DND-41 (cell line): Measurements from ENCODE around the gene LY6G6D.

Experiments used
- ATAC-seq: fragments of 200-7000 bp; cut with Tn5 transposase; 3 replicates; pipeline ENCODE4 v1.9.1; 2021; ENCODE audit warnings: low read depth; ENCODE audit not compliant: insufficient read depth
- DNase-seq: peaks from one replicate; pipeline ENCODE4 v3.0.0-alpha.2; 2020
- H2AFZ ChIP-seq: 2 replicates; pipeline ENCODE4 v1.6.0; 2012; ENCODE audit warnings: low read depth, low read length
- H3K27ac ChIP-seq: 2 replicates; pipeline ENCODE4 v1.5.1; 2012; ENCODE audit warnings: low read length, inconsistent platforms
- H3K27me3 ChIP-seq: fragments of 200-600 bp; sonication (generic); 2 replicates; pipeline ENCODE4 v1.6.0; 2012; ENCODE audit warnings: low read length, mild to moderate bottlenecking, inconsistent platforms; ENCODE audit not compliant: insufficient read depth, poor library complexity
- H3K36me3 ChIP-seq: 2 replicates; pipeline ENCODE4 v1.5.1; 2012; ENCODE audit warnings: low read length, inconsistent platforms; ENCODE audit not compliant: insufficient read depth
- H3K4me1 ChIP-seq: 2 replicates; pipeline ENCODE4 v1.5.1; 2012; ENCODE audit warnings: mild to moderate bottlenecking, low read length; ENCODE audit not compliant: insufficient read depth
- H3K4me2 ChIP-seq: 2 replicates; pipeline ENCODE4 v1.6.0; 2012; ENCODE audit warnings: mild to moderate bottlenecking, moderate library complexity, low read length, inconsistent platforms; ENCODE audit not compliant: insufficient read depth
- H3K4me3 ChIP-seq, 2 experiments: fragments of 200-600 bp in 1 of 2; shearing (Covaris generic) in 1 of 2; 2 replicates each; pipeline ENCODE4 v1.5.1; 2012 to 2016; ENCODE audit warnings: inconsistent platforms in 2 of 2, low read length in 2 of 2, mild to moderate bottlenecking in 2 of 2, low read depth in 1 of 2, moderate library complexity in 1 of 2
- H3K79me2 ChIP-seq: 2 replicates; pipeline ENCODE4 v1.6.0; 2012; ENCODE audit warnings: low read length, inconsistent platforms; ENCODE audit not compliant: insufficient read depth
- H3K9ac ChIP-seq: 2 replicates; pipeline ENCODE4 v1.6.0; 2012; ENCODE audit warnings: low read depth, mild to moderate bottlenecking, inconsistent platforms, low read length, moderate library complexity
- H3K9me3 ChIP-seq: 2 replicates; pipeline ENCODE4 v1.5.1; 2012; ENCODE audit warnings: low read length, moderate library complexity, mild to moderate bottlenecking, inconsistent platforms; ENCODE audit not compliant: insufficient read depth, severe bottlenecking
- H4K20me1 ChIP-seq: 2 replicates; pipeline ENCODE4 v1.6.0; 2012; ENCODE audit warnings: low read length; ENCODE audit not compliant: insufficient read depth
- CTCF ChIP-seq: IDR thresholded peaks from 2 replicates; pipeline ENCODE4 v1.5.1; 2012; ENCODE audit warnings: borderline replicate concordance, low read length, moderate library complexity, mild to moderate bottlenecking; ENCODE audit not compliant: poor library complexity, severe bottlenecking; ENCODE audit errors: extremely low read depth
- EZH2 ChIP-seq: IDR thresholded peaks from 3 replicates; pipeline ENCODE4 v1.6.1; 2012; ENCODE audit warnings: borderline replicate concordance, low read depth, mild to moderate bottlenecking, moderate library complexity, low read length, inconsistent platforms; ENCODE audit not compliant: severe bottlenecking

LY6G6D gene

DNA sequence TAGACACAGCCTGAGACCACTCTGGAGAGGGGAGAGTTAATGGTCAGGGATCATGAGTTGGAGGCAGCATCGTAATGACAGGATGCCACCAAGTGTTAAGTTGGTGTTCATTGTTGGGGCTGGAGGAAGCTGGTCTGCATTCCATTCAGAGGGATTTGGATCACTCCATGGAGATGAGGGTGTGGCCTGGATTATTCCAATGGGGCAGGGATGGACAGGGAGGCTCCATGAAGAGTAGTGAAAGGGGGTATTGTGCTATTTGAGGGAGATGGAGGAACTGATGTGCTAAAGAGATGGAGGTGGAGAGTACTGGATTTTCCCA lies 48.4 kb downstream of the LY6G6D start:
- Histone ChIP-seq H2AFZ (no peak overlapping the region), H3K4me2 (no peak overlapping the region), H3K9ac (no peak overlapping the region), H3K4me3 (no peak overlapping the region), H4K20me1 (peaks cover 4% of the 10 kb centered on the region; the same call in 1 of the 2 replicates), H3K36me3 (peaks cover 58% of the 10 kb centered on the region), H3K27me3 (no peaks in the 10 kb centered on the region), H3K9me3 (no peaks in the 10 kb centered on the region), H3K4me1 (no peaks in the 10 kb centered on the region), H3K79me2 (no peaks in the 10 kb centered on the region), H3K27ac (no peak overlapping the region)
- ATAC-seq (no peak), DNase-seq (no peak)
- TF ChIP-seq EZH2 (no peak), CTCF (no peak)

DNA sequence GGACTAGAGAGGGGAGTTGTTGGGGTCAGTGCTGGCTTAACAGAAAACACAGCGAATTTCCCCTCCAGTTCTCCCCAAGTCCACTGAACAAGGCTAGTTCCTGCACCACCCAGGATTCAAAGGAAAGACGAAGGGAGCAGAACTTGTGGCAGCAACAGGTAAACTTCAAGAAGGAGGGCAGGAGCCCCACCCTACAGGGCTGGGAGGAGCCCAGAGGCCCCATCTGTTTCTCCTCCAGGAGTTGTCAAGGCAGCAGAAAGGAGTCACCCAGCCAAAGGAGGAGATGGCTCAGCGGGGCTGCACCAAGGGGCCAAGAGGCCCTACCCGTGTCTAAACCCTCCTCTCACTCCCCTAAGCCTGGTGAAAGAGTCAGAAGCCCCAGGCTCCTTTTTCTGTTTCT lies 49.0 kb downstream of the LY6G6D start:
- Histone ChIP-seq H3K9ac (no peak overlapping the region), H3K27ac (no peak overlapping the region), H3K4me2 (no peak overlapping the region), H3K4me3 (no peak overlapping the region), H2AFZ (no peak overlapping the region), H3K36me3 (peaks cover 51% of the 10 kb centered on the region), H3K9me3 (no peaks in the 10 kb centered on the region), H4K20me1 (peaks cover 4% of the 10 kb centered on the region; the same call in 1 of the 2 replicates), H3K27me3 (no peaks in the 10 kb centered on the region), H3K4me1 (no peaks in the 10 kb centered on the region), H3K79me2 (no peaks in the 10 kb centered on the region)
- DNase-seq (no peak), ATAC-seq (no peak)
- TF ChIP-seq EZH2 (no peak), CTCF (no peak)

DNA sequence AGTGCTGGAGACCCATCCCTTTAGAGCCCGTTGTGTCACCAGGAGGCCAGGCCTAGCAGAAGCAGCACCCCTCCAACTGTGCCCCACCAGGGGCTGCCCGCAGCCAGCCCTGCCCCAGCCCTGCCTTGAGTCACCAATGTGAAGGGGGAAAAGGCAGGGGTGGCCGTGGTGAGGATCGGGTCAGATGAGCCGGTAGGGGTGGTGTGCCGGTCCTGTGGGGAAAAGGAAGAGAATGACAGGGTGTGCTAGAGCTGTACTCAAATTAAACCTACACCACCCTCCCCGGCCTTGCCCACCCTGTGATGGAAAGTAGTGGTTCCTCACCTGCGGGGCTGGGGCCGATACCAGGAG lies 50.4 kb downstream of the LY6G6D start:
- H3K4me3 ChIP-seq, result no peak overlapping the region
- H3K4me1 ChIP-seq, result no peaks in the 10 kb centered on the region

More for the DNA sequence above, 50.4 kb downstream of the LY6G6D start:
- Histone ChIP-seq H3K27me3 (no peaks in the 10 kb centered on the region), H3K36me3 (peaks cover 38% of the 10 kb centered on the region), H3K9me3 (no peaks in the 10 kb centered on the region), H3K4me2 (no peak overlapping the region), H3K27ac (no peak overlapping the region), H2AFZ (no peak overlapping the region), H4K20me1 (peaks cover 4% of the 10 kb centered on the region; the same call in 1 of the 2 replicates), H3K9ac (no peak overlapping the region), H3K79me2 (no peaks in the 10 kb centered on the region)
- 0 out of 3 replicates have a peak, but pooled peaks have one; percentile 8 for ATAC-seq
- no peak for DNase-seq
- no peak for TF ChIP-seq CTCF
- no peak for TF ChIP-seq EZH2
